IPS DF 19.7 (cell line): ENCODE results near the gene EML4.
"Not testable (repeated sequence)": the region's sequence is repeated elsewhere in the genome, so short reads cannot be mapped to it uniquely, and the experiment has no call there.

Experiments
- DNase-seq: peaks from one replicate; pipeline ENCODE4 v3.0.0-alpha.2; 2013; ENCODE audit warnings: low read depth, low spot score

The EML4 gene, protein sequence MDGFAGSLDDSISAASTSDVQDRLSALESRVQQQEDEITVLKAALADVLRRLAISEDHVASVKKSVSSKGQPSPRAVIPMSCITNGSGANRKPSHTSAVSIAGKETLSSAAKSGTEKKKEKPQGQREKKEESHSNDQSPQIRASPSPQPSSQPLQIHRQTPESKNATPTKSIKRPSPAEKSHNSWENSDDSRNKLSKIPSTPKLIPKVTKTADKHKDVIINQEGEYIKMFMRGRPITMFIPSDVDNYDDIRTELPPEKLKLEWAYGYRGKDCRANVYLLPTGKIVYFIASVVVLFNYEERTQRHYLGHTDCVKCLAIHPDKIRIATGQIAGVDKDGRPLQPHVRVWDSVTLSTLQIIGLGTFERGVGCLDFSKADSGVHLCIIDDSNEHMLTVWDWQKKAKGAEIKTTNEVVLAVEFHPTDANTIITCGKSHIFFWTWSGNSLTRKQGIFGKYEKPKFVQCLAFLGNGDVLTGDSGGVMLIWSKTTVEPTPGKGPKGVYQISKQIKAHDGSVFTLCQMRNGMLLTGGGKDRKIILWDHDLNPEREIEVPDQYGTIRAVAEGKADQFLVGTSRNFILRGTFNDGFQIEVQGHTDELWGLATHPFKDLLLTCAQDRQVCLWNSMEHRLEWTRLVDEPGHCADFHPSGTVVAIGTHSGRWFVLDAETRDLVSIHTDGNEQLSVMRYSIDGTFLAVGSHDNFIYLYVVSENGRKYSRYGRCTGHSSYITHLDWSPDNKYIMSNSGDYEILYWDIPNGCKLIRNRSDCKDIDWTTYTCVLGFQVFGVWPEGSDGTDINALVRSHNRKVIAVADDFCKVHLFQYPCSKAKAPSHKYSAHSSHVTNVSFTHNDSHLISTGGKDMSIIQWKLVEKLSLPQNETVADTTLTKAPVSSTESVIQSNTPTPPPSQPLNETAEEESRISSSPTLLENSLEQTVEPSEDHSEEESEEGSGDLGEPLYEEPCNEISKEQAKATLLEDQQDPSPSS

DNA sequence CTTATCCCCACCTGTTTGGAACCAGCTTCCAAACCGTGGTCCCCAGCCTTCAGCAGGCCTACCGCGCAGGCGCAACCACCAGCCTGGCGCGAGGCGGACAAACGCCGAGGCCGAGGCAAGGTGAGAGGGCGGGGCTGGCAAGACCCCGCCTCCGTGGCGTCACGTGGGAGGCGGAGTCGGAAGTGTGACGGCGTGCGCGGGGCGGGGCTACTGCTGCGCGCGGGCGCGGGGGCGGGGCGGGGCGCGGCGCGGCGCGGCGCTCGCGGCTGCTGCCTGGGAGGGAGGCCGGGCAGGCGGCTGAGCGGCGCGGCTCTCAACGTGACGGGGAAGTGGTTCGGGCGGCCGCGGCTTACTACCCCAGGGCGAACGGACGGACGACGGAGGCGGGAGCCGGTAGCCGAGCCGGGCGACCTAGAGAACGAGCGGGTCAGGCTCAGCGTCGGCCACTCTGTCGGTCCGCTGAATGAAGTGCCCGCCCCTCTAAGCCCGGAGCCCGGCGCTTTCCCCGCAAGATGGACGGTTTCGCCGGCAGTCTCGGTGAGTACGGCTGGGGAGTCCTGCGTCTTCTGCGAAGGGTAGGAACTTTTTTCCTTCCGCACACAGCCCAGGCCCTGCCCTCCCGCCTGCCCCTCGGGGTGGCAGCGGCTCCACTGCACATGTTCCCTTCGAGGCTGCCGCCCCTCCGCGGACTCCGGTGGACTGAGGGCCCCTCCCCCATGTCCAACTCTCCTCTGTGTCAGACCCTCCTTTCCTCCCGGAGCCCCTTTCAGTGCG lies at the start of gene EML4:
EML4 (plus strand) TSS at position 254 of the 774 bp plus-strand sequence; CDS start at position 513, 259 bp downstream.
- DNase-seq, result peak; percentile 63

DNA sequence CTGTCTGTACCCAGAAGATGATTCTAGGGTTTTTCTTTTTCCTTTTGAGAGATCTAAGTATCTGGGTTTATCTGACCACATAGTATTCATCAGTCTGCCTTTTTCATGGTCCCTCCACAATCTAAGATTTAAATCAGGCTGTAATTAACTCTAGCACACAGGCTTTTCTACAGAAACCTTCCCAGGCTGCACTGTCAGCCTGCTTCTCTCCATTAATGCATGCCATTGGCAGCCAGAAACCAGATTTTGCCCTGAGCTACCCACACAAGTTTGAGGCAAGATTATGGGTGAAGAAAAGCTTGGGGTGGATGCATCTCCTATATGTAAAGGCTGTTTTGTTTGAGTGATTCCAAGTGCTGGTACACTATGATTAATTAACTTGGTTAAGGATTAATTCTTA lies 45.7 kb upstream of the EML4 start:
- DNase-seq, result no peak

DNA sequence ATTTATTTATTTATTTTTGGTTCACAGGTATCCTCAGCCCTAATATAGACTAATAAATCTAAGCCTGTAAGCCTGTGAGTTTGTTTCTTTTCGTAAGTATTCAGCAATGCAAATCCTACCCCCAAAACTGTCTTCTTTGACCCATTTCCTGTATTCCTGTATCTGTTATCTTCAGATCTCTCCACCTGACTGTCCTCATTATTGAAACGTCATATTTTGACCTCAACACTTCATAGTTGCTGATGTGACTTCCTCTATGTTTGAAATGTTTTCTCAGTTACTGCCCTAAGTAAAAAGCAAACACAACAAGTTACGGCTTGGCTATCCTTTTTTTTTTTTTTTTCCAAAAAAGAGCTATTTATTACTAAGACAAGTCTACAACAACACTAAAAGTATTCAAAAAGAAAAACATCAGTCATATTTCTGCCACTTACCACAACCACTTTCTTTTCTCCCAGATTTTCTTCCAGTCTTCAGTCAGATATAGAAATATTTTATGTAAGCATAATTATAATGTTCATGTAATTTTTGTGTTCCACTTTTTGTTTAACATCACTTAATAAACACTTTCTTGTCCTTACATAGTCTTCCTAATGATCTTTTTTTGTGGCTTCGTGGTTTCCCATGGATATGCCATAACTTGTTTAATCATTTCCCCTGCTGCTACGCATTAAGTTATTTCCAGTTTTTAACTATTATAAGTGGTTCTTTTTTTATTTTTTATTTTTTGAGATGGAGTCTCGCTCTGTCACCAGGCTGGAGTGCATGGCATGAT lies 45.0 kb upstream of the EML4 start:
- DNase-seq, result no peak

DNA sequence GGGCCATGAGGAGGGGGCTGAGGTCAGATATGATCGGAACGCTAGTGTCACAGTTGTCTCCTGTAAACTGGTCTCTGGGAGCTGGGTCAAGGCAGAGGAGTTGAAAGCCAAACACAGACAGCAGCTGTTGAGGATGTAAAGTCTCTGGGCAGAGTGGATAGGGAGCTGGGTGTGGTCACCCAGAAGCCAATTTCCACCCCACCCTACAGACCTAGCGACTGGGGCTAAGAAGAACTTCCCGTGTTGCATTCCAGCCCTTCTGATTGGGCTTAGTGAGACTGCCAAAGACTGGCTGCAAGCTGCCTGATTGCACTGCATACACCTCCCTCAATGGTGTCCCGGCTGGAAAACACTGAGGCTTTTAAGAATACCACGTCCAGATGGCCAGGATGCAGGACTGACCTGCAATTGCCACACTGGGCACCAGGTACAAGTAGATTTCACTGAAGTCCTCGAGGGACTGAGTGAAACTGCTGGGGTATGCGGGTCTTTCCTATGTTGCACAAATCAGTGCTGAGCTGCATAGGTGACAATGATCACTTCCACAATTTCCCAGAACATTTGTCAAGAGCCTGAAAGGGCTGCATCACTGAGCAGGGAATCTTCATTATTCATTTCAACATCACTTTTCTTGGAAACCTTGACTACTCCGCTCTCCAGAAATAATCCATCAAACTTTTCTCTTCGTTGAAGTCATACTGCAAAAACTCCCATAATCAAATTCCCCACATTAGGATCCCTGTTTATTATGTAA lies 43.1 kb upstream of the EML4 start:
- no peak for DNase-seq

DNA sequence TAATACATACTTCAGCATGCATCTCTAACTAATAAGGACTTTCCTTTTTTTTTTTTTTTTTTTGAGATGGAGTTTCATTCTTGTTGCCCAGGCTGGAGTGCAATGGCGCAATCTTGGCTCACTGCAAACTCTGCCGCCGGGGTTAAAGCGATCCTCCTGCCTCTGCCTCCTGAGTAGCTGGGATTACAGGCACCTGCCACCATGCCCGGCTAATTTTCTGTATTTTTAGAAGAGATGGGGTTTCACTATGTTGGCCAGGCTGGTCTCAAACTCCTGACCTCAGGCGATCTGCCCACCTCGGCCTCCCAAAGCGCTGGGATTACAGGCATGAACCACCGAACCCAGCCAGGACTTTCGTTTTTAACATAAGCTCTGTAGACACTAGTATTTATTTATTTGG lies 42.3 kb upstream of the EML4 start:
- DNase-seq, result not testable (repeated sequence)

DNA sequence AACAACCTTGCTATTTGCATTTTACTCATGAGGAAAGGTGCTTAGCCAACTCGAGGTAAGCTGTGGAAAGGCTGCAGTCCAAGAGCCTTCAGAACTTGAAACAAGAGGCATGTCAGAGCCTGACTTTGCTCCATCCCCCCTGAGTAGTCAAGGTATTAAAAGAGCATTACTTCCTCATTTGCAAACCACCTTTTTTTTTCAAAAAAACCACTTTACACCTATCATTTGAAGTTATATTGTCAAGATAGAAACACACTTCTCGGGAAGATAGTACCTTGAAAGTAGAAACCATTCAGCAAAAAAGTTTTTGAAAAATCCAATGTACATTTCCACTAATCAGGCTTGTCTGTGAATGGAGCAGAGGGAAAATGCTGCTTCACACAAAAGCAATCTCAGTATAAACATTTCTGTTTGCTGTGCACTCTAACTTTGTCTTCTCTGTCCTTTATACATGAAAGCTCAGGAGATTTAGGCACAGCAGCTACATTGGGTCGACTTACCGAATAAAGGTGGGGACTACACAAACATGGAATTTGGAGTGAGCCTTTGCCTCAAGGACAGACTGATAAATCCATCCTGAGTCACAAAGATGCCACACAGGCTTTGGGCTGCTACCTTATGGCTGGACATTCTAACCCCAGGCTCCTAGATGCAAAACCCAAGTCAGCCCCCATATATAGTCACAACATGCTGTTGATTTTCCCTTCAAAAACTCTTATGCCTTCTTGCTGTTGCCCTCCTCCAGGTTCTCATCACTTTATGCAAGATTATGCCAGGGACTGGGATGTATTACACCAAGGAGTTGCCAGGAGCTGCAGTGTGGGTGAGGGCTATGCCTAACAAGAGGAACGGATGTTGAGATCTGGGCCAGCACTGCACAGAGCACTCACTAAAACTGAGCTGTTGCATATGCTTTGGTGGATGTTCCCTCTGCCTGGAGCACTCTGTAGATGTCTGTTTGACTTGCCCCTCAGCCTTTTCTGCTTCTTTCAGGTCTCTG lies 41.4 kb upstream of the EML4 start:
- no peak for DNase-seq

DNA sequence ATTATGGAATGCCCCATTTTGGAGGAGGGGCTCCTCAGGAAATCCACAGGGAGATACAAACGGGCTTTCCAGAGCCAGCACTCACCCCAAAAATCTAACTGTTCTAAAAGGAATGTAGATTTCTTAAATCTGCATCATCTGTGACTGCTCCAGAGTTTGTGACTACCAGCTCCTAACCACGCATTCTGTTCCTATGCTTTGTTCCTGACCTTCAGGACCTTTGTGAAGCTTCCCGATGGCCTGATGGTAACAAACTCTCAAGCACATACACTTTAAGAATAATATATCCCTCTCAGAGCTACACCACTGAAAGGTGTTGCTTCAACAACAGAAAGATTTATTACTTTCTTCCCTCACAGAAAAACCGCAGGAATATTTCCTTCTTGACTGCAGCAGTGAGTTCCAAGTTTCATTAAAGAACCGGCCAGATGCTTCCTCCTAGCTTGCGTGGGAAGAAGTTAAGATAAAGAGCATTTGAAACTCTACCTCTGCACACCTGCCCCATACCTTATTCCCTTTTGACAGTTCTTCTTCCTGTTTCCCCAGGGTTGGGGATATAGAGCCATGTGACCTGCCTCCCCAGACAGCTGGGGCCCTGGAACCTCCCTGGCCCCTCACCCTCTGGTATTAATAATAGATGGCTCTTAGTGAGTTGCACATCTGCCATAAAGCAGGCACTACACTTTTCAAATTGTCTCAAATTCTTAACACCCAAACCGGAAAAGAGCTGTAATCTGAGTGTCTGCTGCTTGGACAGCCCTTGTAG lies 40.2 kb upstream of the EML4 start:
- no peak for DNase-seq

DNA sequence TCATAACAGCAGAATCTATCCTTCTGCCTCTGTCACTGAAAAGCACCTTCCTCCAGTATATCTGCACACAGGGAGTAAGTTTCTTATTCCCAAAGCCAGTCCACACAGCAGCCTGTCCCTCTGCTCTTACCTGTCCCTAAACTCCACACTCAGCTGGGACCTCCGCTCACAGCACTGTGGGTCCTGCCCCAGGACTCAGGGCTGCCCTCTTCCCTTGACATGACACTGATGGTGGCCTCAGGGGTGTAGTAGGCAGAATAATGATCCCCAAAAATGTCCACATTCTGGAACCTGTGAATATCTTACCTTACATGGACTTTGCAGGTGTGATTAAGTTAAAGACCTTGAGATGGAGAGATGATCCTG lies 39.7 kb upstream of the EML4 start:
- DNase-seq, result no peak

DNA sequence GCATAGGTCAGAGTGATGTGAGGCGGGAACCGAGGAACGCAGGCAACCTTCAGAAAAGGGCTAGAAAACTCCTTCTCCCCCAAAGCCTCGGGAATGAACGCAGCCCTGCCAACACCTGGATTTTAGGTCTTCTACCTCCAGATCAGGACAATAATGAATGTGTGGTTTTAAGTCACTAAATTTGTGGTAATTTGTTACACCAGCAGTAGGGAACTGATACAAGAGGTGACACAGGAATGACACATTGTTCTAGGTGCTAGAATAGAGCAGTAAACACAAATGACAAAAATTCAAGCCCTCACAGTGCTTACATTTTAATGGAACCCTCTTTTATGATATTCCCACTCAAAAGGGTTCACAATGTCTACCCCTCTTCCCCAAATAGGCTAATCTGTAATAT lies 39.2 kb upstream of the EML4 start:
- no peak for DNase-seq

DNA sequence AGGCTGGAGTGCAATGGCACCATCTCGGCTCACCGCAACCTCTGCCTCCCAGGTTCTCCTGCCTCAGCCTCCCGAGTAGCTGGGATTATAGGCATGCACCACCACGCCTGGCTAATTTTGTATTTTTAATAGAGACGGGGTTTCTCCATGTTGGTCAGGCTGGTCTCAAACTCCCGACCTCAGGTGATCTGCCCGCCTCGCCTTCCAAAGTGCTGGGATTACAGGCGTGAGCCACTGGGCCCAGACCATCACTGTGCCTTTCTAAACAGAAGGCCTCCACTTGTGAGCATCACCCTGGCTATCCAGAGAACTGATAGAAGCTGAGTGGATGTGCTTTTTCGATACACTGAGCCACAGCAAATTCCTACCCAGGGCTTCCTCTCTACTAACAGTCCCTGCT lies 38.3 kb upstream of the EML4 start:
- not testable (repeated sequence) for DNase-seq

DNA sequence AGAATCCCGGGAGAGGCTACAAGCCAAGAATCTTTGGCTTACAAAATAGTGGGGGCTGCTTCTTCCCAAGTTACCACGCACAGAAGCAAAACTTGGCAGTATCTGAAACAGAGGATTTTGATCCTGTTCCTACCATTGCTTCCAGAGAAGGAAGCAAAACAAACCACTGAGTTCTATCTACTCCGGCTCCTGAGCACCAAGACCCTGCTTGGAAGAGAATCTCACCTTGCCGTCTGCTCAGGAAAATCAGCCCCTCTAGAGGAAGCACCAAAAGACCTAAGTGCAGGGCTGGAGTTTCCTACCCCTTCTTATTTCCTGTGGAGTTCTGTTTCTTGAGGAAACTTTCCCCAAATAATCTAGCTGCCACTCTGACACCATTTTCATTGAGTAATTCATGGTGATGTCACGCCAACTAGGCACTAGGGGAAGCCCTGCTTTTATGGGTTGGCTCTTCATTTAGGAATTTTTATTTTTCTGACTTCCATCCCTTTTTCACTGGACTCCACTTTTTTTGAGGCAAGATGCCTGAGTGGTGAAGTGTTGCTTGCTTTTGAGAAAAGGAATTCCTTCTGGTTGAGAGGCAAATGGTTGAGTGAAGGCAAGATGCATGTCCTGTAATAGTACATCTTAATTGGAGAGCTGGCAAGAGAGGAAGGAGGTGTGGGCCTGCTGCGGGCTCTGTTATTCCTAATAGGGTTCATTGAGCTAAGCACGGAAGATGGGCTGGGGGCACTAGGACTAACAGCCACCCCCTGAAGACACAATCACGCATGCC lies 36.8 kb upstream of the EML4 start:
- no peak for DNase-seq

DNA sequence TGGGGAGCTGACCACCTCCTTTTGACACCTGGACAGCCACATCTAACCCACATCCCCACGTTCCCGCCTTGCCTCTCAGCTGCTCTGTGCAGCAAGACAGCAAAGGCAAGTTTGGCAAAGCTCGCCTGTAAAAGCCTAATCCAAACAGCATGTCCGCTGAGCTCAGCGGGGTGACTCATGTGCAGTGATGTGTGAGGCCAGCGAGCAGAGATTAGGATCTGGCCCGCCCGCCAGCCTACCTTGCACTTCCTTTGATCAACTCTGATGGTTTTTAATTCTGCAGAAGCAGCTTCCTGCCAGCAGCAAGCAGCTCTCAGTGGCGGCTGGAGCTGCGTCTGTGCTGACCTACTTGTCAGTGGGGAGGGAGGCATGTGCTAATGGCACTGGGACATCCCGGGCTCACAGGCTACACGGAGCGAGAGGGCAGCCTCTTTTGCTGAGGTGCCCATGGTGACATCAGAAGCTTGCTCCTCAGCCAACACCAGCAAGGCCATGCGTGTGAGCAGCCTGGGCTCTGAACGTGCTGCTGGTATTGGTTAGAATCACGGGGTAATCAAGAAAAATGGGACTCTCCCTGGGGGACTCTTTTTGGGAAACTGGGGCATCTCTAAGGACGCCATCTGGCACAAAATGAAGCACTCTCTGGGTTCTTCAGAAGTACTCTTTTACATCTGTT lies 36.0 kb upstream of the EML4 start:
- DNase-seq, result no peak

DNA sequence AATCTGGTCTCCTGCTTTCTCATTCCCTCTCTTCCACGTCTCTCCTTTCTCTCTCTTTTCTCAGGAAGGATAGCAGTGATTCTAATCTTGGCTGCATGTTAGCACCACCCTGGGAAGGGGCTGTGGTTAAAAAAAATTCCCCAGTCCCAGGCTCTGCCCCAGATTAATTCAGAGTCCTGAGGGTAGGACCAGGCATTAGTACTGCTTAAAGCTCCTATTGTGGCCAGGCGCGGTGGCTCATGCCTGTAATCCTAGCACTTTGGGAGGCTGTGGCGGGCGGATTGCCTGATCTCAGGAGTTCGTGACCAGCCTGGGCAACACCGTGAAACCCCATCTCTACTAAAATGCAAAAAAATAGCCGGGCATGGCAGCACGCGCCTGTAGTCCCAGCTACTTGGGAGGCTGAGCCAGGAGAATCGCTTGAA lies 35.4 kb upstream of the EML4 start:
- DNase-seq, result no peak

DNA sequence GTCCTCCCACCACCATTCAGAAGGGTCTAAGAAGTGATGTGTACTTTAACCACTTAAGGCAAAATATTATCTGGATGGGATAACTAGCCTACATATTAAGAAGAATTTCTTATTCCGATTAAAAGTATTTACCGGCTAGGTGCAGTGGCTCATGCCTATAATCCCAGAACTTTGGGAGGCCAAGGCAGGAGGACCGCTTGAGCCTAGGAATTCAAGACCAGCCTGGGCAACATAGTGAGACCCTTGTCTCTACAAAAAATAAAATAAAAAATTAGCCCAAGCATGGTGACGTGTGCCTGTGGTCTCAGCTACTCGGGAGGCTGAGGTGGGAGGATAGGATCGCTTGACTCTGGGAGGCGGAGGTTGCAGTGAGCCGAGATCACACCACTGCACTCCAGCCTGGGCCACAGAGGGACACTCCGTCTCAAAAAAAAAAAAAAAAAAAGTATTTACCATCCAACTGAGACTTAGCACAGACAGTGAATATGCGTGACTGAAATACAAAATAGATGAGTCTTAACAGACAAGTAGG lies 34.7 kb upstream of the EML4 start:
- DNase-seq, result not testable (repeated sequence)

DNA sequence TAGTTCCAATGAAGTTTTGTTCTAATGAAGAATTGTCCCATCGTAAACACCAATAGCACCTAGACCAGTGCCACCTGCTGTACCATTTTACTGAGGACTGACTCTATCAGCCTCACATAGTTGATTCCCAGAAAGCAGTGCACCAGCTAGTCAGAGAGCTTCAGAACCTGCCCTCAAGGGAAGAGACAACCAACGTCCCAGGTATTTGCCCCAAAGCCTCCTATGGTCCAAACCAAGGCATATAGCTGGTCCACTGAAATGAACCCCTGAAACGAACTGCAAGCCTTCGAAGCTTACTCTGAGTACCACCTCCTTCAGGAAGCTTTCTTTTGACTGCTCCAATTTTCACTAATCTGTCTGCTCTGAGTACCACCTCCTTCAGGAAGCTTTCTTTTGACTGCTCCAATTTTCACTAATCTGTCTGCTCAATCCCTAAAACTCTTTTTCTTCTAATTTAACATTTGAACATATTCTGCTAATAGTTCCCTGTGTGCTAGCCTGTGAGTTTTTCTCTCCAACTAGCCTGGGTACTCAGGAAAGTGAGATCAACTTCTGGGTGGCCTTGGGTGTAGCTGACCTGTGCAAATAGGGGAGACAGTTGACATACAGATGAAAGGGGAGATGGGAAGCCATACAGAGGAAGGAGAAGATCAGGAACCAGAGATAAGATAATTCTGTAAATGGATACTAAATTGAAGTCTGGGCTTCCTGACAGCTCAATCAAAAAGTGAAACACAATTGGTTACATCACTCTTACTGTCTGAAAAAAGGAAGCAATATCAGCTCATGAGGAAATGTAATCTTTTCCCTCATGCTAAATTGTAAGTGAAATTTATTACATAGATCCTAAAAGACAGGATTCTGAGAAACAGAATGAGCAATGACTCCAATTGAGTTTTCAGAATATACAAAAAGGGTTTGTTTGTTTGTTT lies 33.5 kb upstream of the EML4 start:
- no peak for DNase-seq

DNA sequence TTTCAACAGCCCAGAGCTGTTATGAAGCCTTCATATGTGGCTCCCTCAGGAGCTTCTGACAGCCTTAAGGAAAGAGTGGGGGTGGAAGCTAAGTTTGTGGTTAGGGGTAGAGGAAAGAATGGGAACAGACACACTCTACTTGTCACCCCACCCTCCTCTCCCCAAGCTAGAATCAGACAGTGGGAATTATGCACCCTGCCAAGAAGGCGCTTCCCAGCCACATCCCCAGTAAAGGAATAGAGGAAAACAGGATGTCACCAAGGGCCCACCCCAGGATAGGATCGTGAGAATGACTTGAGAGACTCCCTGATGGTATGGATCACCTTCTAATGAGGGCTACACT lies 32.4 kb upstream of the EML4 start:
- DNase-seq, result no peak
